ENCODE results near the gene TBC1D22A.

DNA sequence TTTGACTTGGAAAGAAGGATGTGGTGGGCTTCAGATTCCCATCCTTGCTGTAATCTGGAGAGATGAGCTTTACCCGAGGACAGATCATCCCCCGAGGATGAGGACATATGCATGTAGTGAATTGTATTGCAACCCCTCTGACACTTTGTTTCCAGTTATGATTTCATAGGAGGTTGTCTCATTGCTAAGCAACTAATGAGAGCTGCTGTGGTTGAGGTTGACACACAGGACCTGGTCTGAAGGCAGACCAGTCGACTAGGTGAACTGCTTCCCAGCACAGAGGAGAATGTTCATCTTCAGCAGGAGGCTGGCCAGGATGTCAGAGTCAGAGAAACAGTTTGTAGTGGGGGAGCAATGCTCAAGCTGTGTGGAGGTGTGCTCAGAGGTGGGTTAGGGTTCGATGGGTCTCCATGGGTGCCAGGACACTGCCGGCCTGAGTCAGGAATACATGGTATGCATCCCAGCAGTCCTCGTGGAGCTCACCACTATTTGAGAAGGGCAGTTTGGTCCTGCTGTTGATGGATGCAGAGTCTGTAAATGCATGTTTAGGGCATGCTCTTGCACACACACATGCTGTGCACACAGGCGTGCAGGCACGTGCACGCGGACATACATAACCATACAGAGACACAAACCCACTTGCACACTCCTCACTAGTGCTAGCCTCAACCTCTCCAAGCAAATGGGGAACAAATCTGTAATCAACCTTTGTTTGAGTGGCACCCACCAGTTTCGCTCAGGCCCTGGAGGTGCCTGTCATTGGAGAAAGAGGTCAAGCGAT, 153.7 kb downstream of the TBC1D22A start:
- TF ChIP-seq CTCF (IDR thresholded peaks at IDR 0.05 in 2 of 3, conservative IDR thresholded peaks at IDR 0.05 in 1 of 3; ENCODE audit: control insufficient read depth in 2 of 3, extremely low read depth in 1 of 3, insufficient read depth in 1 of 3, low read depth in 3 of 3, low read length in 3 of 3) (no peak), POLR2AphosphoS5 (IDR thresholded peaks at IDR 0.05; ENCODE audit: low read length) (no peak), RCOR1 (conservative IDR thresholded peaks at IDR 0.05; ENCODE audit: low read depth, low read length) (no peak), CHD1 (IDR thresholded peaks at IDR 0.05; ENCODE audit: low read depth, low read length) (no peak)

Data from GM12878 (cell line).